ENCODE results near the gene ONECUT3. TPM values are rescaled to one million over a fixed set of nuclear protein-coding genes. Genes with fewer than 3 reads are reported as not detected.

ONECUT3 gene
- total RNA-seq, 3 donors from 2014 or later: not detected

GRCh38 chr19:1799695-1800342 lies 46.5 kb downstream of the ONECUT3 start:
- no peak for ATAC-seq
- Mint-ChIP-seq H3K4me1 (ENCODE audit: low read depth) (no peaks in the 10 kb centered on the region), H3K4me3 (no peak overlapping the region), H3K27me3 (ENCODE audit: low read depth) (no peaks in the 10 kb centered on the region), H3K9me3 (no peaks in the 10 kb centered on the region), H3K36me3 (ENCODE audit: insufficient read depth) (peaks cover 5% of the 10 kb centered on the region)
- DNase-seq: no peak

DNA sequence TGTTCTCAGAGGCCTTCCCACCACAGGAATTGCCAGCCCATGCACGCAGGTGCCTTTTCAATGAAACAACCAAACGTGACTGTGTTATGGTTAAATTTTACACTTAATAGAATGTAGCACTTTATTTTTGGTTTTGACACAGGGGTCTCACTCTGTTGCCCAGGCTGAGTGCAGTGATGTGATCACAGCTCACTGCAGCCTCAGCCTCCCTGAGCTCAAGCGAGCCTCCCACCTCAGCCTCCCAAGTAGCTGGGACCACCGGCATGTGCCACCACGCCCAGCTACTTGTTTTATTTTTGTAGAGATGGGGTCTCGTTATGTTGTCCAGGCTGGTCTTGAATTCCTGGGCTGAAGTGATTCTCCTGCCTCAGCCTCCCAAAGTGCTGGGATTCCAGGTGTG lies 51.6 kb downstream of the ONECUT3 start:
- Mint-ChIP-seq H3K27me3 (ENCODE audit: low read depth) (no peaks in the 10 kb centered on the region), H3K9me3 (no peaks in the 10 kb centered on the region), H3K4me3 (no peak overlapping the region), H3K36me3 (ENCODE audit: insufficient read depth) (peaks cover 3% of the 10 kb centered on the region), H3K4me1 (ENCODE audit: low read depth) (no peaks in the 10 kb centered on the region)
- DNase-seq (no peak), ATAC-seq (no peak)

GRCh38 chr19:1805401-1806183 lies 52.3 kb downstream of the ONECUT3 start:
- no peak overlapping the region for H3K4me3 Mint-ChIP-seq
- no peaks in the 10 kb centered on the region for H3K36me3 Mint-ChIP-seq (ENCODE audit: insufficient read depth)
- ATAC-seq (no peak), DNase-seq (no peak)
- no peaks in the 10 kb centered on the region for H3K27me3 Mint-ChIP-seq (ENCODE audit: low read depth)
- H3K9me3 Mint-ChIP-seq: no peaks in the 10 kb centered on the region
- no peaks in the 10 kb centered on the region for H3K4me1 Mint-ChIP-seq (ENCODE audit: low read depth)

DNA sequence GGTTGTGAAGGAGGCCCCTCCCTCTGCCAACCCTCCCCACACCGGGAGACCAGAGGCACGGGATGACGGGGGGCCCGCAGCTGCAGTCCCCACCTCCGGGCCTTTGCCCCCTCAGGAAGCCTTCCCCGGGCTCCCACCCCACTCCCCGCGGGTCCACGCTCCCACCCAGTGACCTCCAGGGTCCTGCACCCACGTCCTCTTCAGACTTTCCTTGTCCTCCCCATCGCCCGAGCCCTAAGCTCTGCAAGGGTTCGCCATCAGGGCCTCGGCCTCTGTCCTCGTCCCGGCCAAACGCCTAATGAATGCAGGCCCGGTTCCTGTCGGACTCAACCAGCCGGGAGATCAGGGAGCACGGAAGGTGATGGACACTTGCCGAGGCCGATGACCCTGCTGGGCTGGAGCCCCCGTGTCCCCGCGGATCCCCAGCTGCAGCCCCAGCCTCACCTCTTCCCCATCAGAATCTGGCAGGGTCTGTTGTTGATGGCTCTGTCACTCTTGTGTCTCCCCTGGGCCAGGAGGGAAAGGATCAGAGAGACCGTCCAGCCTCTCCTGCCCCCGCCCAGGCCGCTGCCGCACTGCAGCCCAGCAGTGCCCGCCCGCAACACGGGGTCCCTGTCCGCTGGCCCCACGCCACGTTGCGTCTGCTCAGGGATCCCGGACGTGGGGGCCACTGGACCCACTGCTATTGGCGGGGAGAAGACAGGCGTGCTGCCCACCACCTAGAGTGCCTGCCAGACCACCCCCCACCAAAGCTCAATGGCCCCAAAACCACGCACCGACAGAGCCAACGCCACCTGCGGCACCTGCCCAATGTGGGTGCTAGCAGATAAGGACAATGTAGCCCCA lies 53.1 kb downstream of the ONECUT3 start:
- no peak for ATAC-seq
- no peak for DNase-seq
- Mint-ChIP-seq H3K27me3 (ENCODE audit: low read depth) (no peaks in the 10 kb centered on the region), H3K9me3 (no peaks in the 10 kb centered on the region), H3K4me1 (ENCODE audit: low read depth) (peaks cover 1% of the 10 kb centered on the region), H3K4me3 (no peak overlapping the region), H3K36me3 (ENCODE audit: insufficient read depth) (no peaks in the 10 kb centered on the region)

DNA sequence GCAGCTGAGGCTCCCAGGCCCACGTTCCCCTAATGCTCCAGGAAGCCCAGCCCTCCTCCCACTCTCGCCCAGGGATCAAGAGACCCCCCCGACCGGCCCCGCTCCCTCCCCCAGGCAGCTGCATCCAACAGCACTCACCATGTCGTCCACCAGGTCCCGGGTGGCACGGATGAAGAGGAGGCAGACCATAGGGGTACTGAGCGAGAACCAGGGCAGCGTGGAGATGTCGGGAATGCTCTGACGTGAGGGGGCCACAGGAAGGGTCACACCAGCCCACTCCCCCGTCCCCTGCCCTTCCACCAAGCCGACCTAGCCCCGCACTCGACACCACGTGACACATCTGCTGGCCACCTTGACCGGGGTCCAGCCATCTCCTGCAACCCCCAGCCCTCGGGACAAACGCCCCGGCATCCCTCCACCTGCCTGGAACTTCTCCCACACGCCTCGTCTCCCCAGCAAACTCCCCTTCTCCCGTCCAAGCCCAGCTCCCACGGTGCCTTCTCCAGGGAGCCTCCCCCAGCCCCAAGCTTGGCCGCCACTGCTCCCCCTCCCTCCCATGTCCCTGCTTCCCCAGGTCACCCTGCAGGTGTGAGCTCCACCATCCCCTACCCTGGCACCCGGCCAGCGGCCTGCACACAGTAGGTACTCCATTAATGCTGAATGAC lies 53.9 kb downstream of the ONECUT3 start:
- peaks cover 3% of the 10 kb centered on the region for H3K4me1 Mint-ChIP-seq (ENCODE audit: low read depth)
- no peak overlapping the region for H3K4me3 Mint-ChIP-seq
- no peaks in the 10 kb centered on the region for H3K27me3 Mint-ChIP-seq (ENCODE audit: low read depth)
- no peak for ATAC-seq
- H3K36me3 Mint-ChIP-seq (ENCODE audit: insufficient read depth): no peaks in the 10 kb centered on the region
- DNase-seq: no peak
- no peaks in the 10 kb centered on the region for H3K9me3 Mint-ChIP-seq

GRCh38 chr19:1807695-1808394 lies 54.5 kb downstream of the ONECUT3 start:
- Mint-ChIP-seq H3K4me3 (no peak overlapping the region), H3K36me3 (ENCODE audit: insufficient read depth) (no peaks in the 10 kb centered on the region), H3K4me1 (ENCODE audit: low read depth) (peaks cover 8% of the 10 kb centered on the region), H3K9me3 (no peaks in the 10 kb centered on the region), H3K27me3 (ENCODE audit: low read depth) (no peaks in the 10 kb centered on the region)
- ATAC-seq: no peak
- no peak for DNase-seq

GRCh38 chr19:1808395-1808731 lies 55.1 kb downstream of the ONECUT3 start:
- no peaks in the 10 kb centered on the region for H3K36me3 Mint-ChIP-seq (ENCODE audit: insufficient read depth)
- DNase-seq: no peak

GRCh38 chr19:1809678-1810077 lies 56.4 kb downstream of the ONECUT3 start:
- DNase-seq (no peak), ATAC-seq (no peak)
- H3K4me1 Mint-ChIP-seq (ENCODE audit: low read depth): peaks cover 13% of the 10 kb centered on the region
- no peaks in the 10 kb centered on the region for H3K9me3 Mint-ChIP-seq
- H3K4me3 Mint-ChIP-seq: no peak overlapping the region
- no peaks in the 10 kb centered on the region for H3K36me3 Mint-ChIP-seq (ENCODE audit: insufficient read depth)
- no peaks in the 10 kb centered on the region for H3K27me3 Mint-ChIP-seq (ENCODE audit: low read depth)

More at GRCh38 chr19:1808395-1808731, 55.1 kb downstream of the ONECUT3 start:
- Mint-ChIP-seq H3K27me3 (ENCODE audit: low read depth) (no peaks in the 10 kb centered on the region), H3K4me3 (no peak overlapping the region), H3K4me1 (ENCODE audit: low read depth) (peaks cover 13% of the 10 kb centered on the region), H3K9me3 (no peaks in the 10 kb centered on the region)
- ATAC-seq: no peak

GRCh38 chr19:1810439-1811160 lies 57.3 kb downstream of the ONECUT3 start:
- no peak for ATAC-seq
- no peaks in the 10 kb centered on the region for H3K27me3 Mint-ChIP-seq (ENCODE audit: low read depth)
- peaks cover 13% of the 10 kb centered on the region for H3K4me1 Mint-ChIP-seq (ENCODE audit: low read depth)
- H3K36me3 Mint-ChIP-seq (ENCODE audit: insufficient read depth): no peaks in the 10 kb centered on the region
- H3K4me3 Mint-ChIP-seq: peak overlapping the region; percentile 31
- no peaks in the 10 kb centered on the region for H3K9me3 Mint-ChIP-seq
- DNase-seq: no peak

DNA sequence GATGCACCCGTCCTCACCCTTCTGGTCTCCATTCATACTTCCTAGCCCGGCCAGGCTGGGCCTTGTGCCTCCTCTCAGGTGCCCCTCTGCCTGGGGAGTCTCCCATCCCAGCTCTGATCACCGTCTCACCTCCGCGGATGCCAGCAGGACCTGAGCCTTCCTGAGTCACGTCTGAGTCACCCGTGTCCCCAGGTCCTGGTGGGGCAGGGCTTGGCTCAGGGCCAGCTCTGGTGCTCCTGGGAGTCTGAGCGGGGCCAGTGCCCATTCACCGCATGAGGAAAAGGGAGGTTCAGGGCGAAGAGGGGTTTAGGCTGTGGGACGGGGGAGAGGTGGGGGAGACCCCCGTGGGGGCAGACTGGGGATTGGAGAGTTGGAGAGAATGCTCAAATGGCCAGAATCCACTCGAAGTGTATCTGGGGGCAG lies 58.2 kb downstream of the ONECUT3 start:
- Mint-ChIP-seq H3K27me3 (ENCODE audit: low read depth) (no peaks in the 10 kb centered on the region), H3K4me3 (peak overlapping the region; percentile 73), H3K9me3 (no peaks in the 10 kb centered on the region), H3K4me1 (ENCODE audit: low read depth) (peaks cover 13% of the 10 kb centered on the region), H3K36me3 (ENCODE audit: insufficient read depth) (peaks cover 3% of the 10 kb centered on the region)
- ATAC-seq (peak; percentile 9 to 11), DNase-seq (peak; percentile 55)

- Mint-ChIP-seq H3K9me3 (no peaks in the 10 kb centered on the region), H3K4me3 (peak within 1 kb of the TSS; percentile 88), H3K36me3 (ENCODE audit: insufficient read depth) (peaks cover 3% of the 10 kb centered on the region), H3K4me1 (ENCODE audit: low read depth) (peaks cover 13% of the 10 kb centered on the region), H3K27me3 (ENCODE audit: low read depth) (no peaks in the 10 kb centered on the region)
- DNase-seq (peak; percentile 56), ATAC-seq (peak; percentile 16 to 39)
Measured at GRCh38 chr19:1811942-1812425, 58.7 kb downstream of the ONECUT3 start, which contains the start of gene ATP8B3. ATP8B3 (minus strand) TSS chr19:1812276; CDS start chr19:1811736, 540 bp downstream.

DNA sequence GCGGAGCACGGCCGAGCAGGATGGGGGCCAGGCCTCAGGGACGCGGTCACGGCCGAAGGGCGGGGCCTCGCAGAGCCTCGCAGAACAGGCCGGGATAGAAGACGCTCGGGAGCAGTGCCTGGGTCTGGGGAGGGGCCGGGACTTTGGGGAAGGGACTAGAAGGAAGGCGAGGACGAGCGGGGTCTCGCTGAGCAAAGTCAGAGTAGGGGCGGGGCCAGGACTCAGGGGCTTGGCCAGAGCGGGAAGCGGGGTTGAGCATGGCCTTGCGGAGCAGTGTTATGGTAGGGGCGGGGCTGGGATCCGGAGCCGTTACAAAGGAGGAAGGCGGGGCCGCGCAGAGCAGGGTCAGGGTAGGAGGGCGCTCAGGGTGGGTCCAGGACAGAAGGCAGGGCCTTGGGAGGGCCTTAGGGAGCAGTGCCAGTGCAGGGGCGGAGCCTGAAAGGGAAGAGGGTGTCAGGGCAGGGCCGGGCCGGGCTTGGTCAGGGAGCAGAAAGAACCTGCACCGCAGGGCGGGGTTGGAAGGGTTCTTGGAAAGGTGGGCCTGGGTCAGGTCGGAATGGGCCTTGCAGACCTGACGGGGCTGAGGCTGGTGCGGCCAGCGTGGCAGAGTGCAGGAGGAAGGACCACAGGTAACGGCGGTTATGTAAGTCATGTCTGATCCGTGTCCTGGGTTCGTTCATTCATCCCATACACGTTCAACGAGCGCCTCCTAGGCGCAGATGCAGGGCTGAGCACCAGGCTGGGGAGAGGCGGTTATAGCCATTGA lies 59.3 kb downstream of the ONECUT3 start:
- DNase-seq (peak; percentile 67), ATAC-seq (peak; percentile 81 to 84)
- peaks cover 3% of the 10 kb centered on the region for H3K36me3 Mint-ChIP-seq (ENCODE audit: insufficient read depth)
- H3K4me3 Mint-ChIP-seq: peak overlapping the region; percentile 88
- no peaks in the 10 kb centered on the region for H3K27me3 Mint-ChIP-seq (ENCODE audit: low read depth)
- H3K4me1 Mint-ChIP-seq (ENCODE audit: low read depth): peaks cover 13% of the 10 kb centered on the region
- H3K9me3 Mint-ChIP-seq: no peaks in the 10 kb centered on the region

Data from activated T-cell treated with anti-CD3 and anti-CD28 coated beads, Interleukin-2, amount 50 U/mL, for 4 hours (primary cell).